ENCODE data around the gene TMA7.

Gene TMA7

GRCh38 chr3:48409291-48410201 is 30.5 kb upstream of the TMA7 start:
- DNase-seq (ENCODE audit: low spot score), result no peak

GRCh38 chr3:48410205-48411040 is 29.6 kb upstream of the TMA7 start:
- DNase-seq (ENCODE audit: low spot score), result no peak

GRCh38 chr3:48411041-48411588 is 28.9 kb upstream of the TMA7 start:
- DNase-seq (ENCODE audit: low spot score), result no peak

- DNase-seq (ENCODE audit: low spot score), result no peak
Observed at GRCh38 chr3:48411606-48412374, 28.3 kb upstream of the TMA7 start.

- no peak for DNase-seq (ENCODE audit: low spot score)
Observed at GRCh38 chr3:48412375-48413001, 27.6 kb upstream of the TMA7 start.

- DNase-seq (ENCODE audit: low spot score), result no peak
Observed at GRCh38 chr3:48413086-48413485, 27.0 kb upstream of the TMA7 start.

- no peak for DNase-seq (ENCODE audit: low spot score)
Observed at GRCh38 chr3:48413611-48414010, 26.4 kb upstream of the TMA7 start.

- DNase-seq (ENCODE audit: low spot score), result no peak
Observed at GRCh38 chr3:48414376-48415250, 25.4 kb upstream of the TMA7 start.

- no peak for DNase-seq (ENCODE audit: low spot score)
Observed at GRCh38 chr3:48415251-48415953, 24.7 kb upstream of the TMA7 start.

GRCh38 chr3:48416091-48416505 is 24.0 kb upstream of the TMA7 start:
- no peak for DNase-seq (ENCODE audit: low spot score)

GRCh38 chr3:48416546-48416945 is 23.5 kb upstream of the TMA7 start:
- DNase-seq (ENCODE audit: low spot score), result no peak

- DNase-seq (ENCODE audit: low spot score), result no peak
Observed at GRCh38 chr3:48417529-48418108, 22.4 kb upstream of the TMA7 start.

GRCh38 chr3:48418140-48418539 is 21.9 kb upstream of the TMA7 start:
- no peak for DNase-seq (ENCODE audit: low spot score)

GRCh38 chr3:48418651-48419050 is 21.4 kb upstream of the TMA7 start:
- no peak for DNase-seq (ENCODE audit: low spot score)

- no peak for DNase-seq (ENCODE audit: low spot score)
Observed at GRCh38 chr3:48419149-48419548, 20.9 kb upstream of the TMA7 start.

- DNase-seq (ENCODE audit: low spot score), result no peak
Observed at GRCh38 chr3:48419597-48419996, 20.5 kb upstream of the TMA7 start.

GRCh38 chr3:48420561-48420960 is 19.5 kb upstream of the TMA7 start:
- no peak for DNase-seq (ENCODE audit: low spot score)

GRCh38 chr3:48422272-48422671 is 17.8 kb upstream of the TMA7 start:
- DNase-seq (ENCODE audit: low spot score), result no peak

- no peak for DNase-seq (ENCODE audit: low spot score)
Observed at GRCh38 chr3:48422681-48423080, 17.4 kb upstream of the TMA7 start.
